ENCODE data around the gene DCTN5.

- TF ChIP-seq CTCF (IDR thresholded peaks at IDR 0.05): no peak
- TF ChIP-seq POLR2A (IDR thresholded peaks at IDR 0.05): no peak
Measured at GRCh38 chr16:23640615-23640930, 693 bp upstream of the DCTN5 start.

Data from adrenal gland (tissue), 5 donors.